Activated naive CD4-positive, alpha-beta T cell treated with Interleukin-2 at 50 U/mL for 16 hours (primary cell): Measurements from ENCODE around the gene ZIC5.

ENCODE experiments used
- DNase-seq: peaks from one replicate; pipeline ENCODE4 v3.0.0-alpha.2; 2020

Gene ZIC5

GRCh38 chr13:99926014-99926731 lies 45.4 kb downstream of the ZIC5 start:
- DNase-seq: no peak

- DNase-seq: no peak
Measured at GRCh38 chr13:99923877-99924582, 47.5 kb downstream of the ZIC5 start.

GRCh38 chr13:99922631-99923404 lies 48.7 kb downstream of the ZIC5 start:
- DNase-seq: no peak

GRCh38 chr13:99919132-99919531 lies 52.4 kb downstream of the ZIC5 start:
- no peak for DNase-seq

- no peak for DNase-seq
Measured at GRCh38 chr13:99916366-99917103, 55.0 kb downstream of the ZIC5 start.

GRCh38 chr13:99913167-99913566 lies 58.4 kb downstream of the ZIC5 start:
- no peak for DNase-seq
